OCI-LY3 (cell line): ENCODE data around the gene IP6K1.

ENCODE experiments used
- H2AFZ ChIP-seq: fragments of 200-600, 300-600 bp; shearing (Covaris generic); 2 replicates; pipeline ENCODE4 v1.6.0; 2014; ENCODE audit warnings: antibody characterized with exemption, low read depth, low read length
- H3K27ac ChIP-seq: fragments of 200-600, 300-600 bp; sonication (generic); 2 replicates; pipeline ENCODE4 v1.5.1; 2014; ENCODE audit warnings: mild to moderate bottlenecking, low read length, moderate library complexity, mixed read lengths
- H3K27me3 ChIP-seq: fragments of 200-600, 300-600 bp; sonication (generic); 2 replicates; pipeline ENCODE4 v1.6.1; 2014; ENCODE audit warnings: low read depth, low read length, mixed read lengths
- H3K36me3 ChIP-seq: fragments of 200-600, 300-600 bp; sonication (generic); replicated peaks from 2 replicates; pipeline ENCODE3; 2014; ENCODE audit warnings: low read depth, low read length, mixed read lengths
- H3K4me1 ChIP-seq: fragments of 300-600, 200-600 bp; sonication (generic); 2 replicates; pipeline ENCODE4 v1.6.1; 2014; ENCODE audit warnings: low read length, mixed read lengths
- H3K4me2 ChIP-seq: fragments of 200-600, 300-600 bp; sonication (generic); 2 replicates; pipeline ENCODE4 v1.6.1; 2014; ENCODE audit warnings: low read length, mixed read lengths
- H3K4me3 ChIP-seq: fragments of 300-600, 200-600 bp; sonication (generic); 2 replicates; pipeline ENCODE4 v1.5.1; 2014; ENCODE audit warnings: antibody characterized with exemption, mild to moderate bottlenecking, low read length, moderate library complexity
- H3K79me2 ChIP-seq: fragments of 300-600, 200-600 bp; shearing (Covaris generic); 2 replicates; pipeline ENCODE4 v1.6.1; 2014; ENCODE audit warnings: mild to moderate bottlenecking, low read length, mixed read lengths
- H3K9ac ChIP-seq: fragments of 300-600, 200-600 bp; shearing (Covaris generic); 2 replicates; pipeline ENCODE4 v1.6.0; 2014; ENCODE audit warnings: mild to moderate bottlenecking, low read length, moderate library complexity
- H3K9me3 ChIP-seq: fragments of 200-600, 300-600 bp; shearing (Covaris generic); 2 replicates; pipeline ENCODE4 v1.6.1; 2014; ENCODE audit warnings: low read length, mixed read lengths; ENCODE audit not compliant: insufficient read depth
- H4K20me1 ChIP-seq: fragments of 200-600, 300-600 bp; sonication (generic); 2 replicates; pipeline ENCODE4 v1.6.1; 2016; ENCODE audit warnings: low read length, mixed read lengths; ENCODE audit not compliant: insufficient read depth
- CTCF ChIP-seq: fragments of 200-600, 300-600 bp; sonication (generic); IDR thresholded peaks from 2 replicates; pipeline ENCODE4 v1.5.1; 2014; ENCODE audit warnings: antibody characterized with exemption, low read length, low read depth
- EZH2phosphoT487 ChIP-seq: fragments of 200-600 bp; shearing (Covaris generic); IDR thresholded peaks from 2 replicates; pipeline ENCODE4 v1.6.1; 2018; ENCODE audit warnings: antibody characterized with exemption, mixed run types, low read depth

Gene IP6K1

GRCh38 chr3:49681232-49681522, 105.2 kb downstream of the IP6K1 start:
- Histone ChIP-seq H4K20me1 (no peaks in the 10 kb centered on the region), H3K27me3 (no peaks in the 10 kb centered on the region), H3K27ac (no peak overlapping the region), H3K4me2 (no peak overlapping the region), H3K4me3 (no peak overlapping the region), H3K9ac (no peak overlapping the region), H3K36me3 (peaks cover 60% of the 10 kb centered on the region), H2AFZ (no peak overlapping the region), H3K79me2 (no peaks in the 10 kb centered on the region), H3K9me3 (no peaks in the 10 kb centered on the region), H3K4me1 (no peaks in the 10 kb centered on the region)
- no peak for TF ChIP-seq EZH2phosphoT487
- no peak for TF ChIP-seq CTCF

- Histone ChIP-seq H3K36me3 (peaks cover 65% of the 10 kb centered on the region), H3K4me1 (no peaks in the 10 kb centered on the region), H3K79me2 (peaks cover 5% of the 10 kb centered on the region; the same call in 1 of the 2 replicates), H3K27me3 (no peaks in the 10 kb centered on the region), H3K9me3 (no peaks in the 10 kb centered on the region), H4K20me1 (no peaks in the 10 kb centered on the region), H3K4me2 (no peak overlapping the region), H3K9ac (no peak overlapping the region), H2AFZ (no peak overlapping the region), H3K27ac (no peak overlapping the region), H3K4me3 (no peak overlapping the region)
- TF ChIP-seq CTCF (no peak), EZH2phosphoT487 (no peak)
These were observed 105.7 kb downstream of the IP6K1 start for GRCh38 chr3:49680493-49681231.

- no peak overlapping the region for H3K9ac ChIP-seq
- H3K4me3 ChIP-seq = no peak overlapping the region
- peaks cover 12% of the 10 kb centered on the region for H3K4me1 ChIP-seq
- H3K27ac ChIP-seq = no peak overlapping the region
- H4K20me1 ChIP-seq = peaks cover 4% of the 10 kb centered on the region; the same call in 1 of the 2 replicates
- no peaks in the 10 kb centered on the region for H3K27me3 ChIP-seq
- H3K9me3 ChIP-seq = no peaks in the 10 kb centered on the region
- H3K36me3 ChIP-seq = peaks cover 45% of the 10 kb centered on the region
- no peak overlapping the region for H3K4me2 ChIP-seq
- TF ChIP-seq EZH2phosphoT487 (no peak), CTCF (no peak)
- no peak overlapping the region for H2AFZ ChIP-seq
- H3K79me2 ChIP-seq = peaks cover 31% of the 10 kb centered on the region
These were observed 110.4 kb downstream of the IP6K1 start for GRCh38 chr3:49675912-49676311.

GRCh38 chr3:49674497-49674983, 111.8 kb downstream of the IP6K1 start:
- H3K9me3 ChIP-seq = no peaks in the 10 kb centered on the region
- peak overlapping the region; percentile 95 for H3K4me3 ChIP-seq
- H2AFZ ChIP-seq = no peak overlapping the region; the same call in 1 of the 2 replicates
- H3K36me3 ChIP-seq = peaks cover 38% of the 10 kb centered on the region
- H3K27ac ChIP-seq = peak overlapping the region; percentile 78
- peak overlapping the region; percentile 90 for H3K4me2 ChIP-seq
- H3K79me2 ChIP-seq = peaks cover 31% of the 10 kb centered on the region
- no peaks in the 10 kb centered on the region for H3K27me3 ChIP-seq
- TF ChIP-seq EZH2phosphoT487 (no peak), CTCF (no peak)
- H3K4me1 ChIP-seq = peaks cover 12% of the 10 kb centered on the region
- H3K9ac ChIP-seq = peak overlapping the region; percentile 94
- peaks cover 4% of the 10 kb centered on the region; the same call in 1 of the 2 replicates for H4K20me1 ChIP-seq
